ENCODE measurements around the gene EBNA1BP2.
"Not testable (repeated sequence)": the region's sequence is repeated elsewhere in the genome, so short reads cannot be mapped to it uniquely, and the experiment has no call there.

The EBNA1BP2 gene

DNA sequence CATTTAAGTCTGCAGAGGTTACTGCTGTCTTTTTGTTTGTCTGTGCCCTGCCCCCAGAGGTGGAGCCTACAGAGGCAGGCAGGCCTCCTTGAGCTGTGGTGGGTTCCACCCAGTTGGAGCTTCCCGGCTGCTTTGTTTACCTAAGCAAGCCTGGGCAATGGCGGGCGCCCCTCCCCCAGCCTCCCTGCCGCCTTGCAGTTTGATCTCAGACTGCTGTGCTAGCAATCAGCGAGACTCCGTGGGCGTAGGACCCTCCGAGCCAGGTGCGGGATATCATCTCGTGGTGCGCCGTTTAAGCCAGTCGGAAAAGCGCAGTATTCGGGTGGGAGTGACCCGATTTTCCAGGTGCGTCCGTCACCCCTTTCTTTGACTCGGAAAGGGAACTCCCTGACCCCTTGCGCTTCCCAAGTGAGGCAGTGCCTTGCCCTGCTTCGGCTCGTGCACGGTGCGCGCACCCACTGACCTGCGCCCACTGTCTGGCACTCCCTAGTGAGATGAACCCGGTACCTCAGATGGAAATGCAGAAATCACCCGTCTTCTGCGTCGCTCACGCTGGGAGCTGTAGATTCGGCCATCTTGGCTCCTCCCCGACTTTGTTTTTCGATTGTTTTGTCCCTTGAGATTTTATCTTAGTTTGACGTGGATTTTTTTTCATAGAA, 52.0 kb downstream of the EBNA1BP2 start:
- H3K9me3 Mint-ChIP-seq; ATAC-seq (ENCODE audit: low read depth); H3K27ac Mint-ChIP-seq; H3K4me1 Mint-ChIP-seq; DNase-seq (ENCODE audit: low spot score in 2 of 2); H3K4me3 Mint-ChIP-seq; H3K36me3 Mint-ChIP-seq; H3K27me3 Mint-ChIP-seq: not testable (repeated sequence)

Data from memory B cell (primary cell).